C4-2B (cell line): ENCODE results near the gene SNN.

Experiments used
- CTCF ChIP-seq: fragments of 450-650 bp; conservative IDR thresholded peaks from 2 replicates; pipeline ENCODE4 v1.5.1; 2017; ENCODE audit warnings: mild to moderate bottlenecking
- ZFX ChIP-seq: fragments of 450-650 bp; IDR thresholded peaks from 2 replicates; pipeline ENCODE4 v1.6.1; 2017

- TF ChIP-seq CTCF, result no peak
- TF ChIP-seq ZFX, result no peak
Measured at GRCh38 chr16:11642765-11643116, 25.5 kb upstream of the SNN start.
